H54 (cell line): ENCODE measurements around the gene UQCRQ.
A peak's percentile ranks its signal among the peaks of the same experiment; 100 is the strongest.
"Not testable (repeated sequence)": the region's sequence is repeated elsewhere in the genome, so short reads cannot be mapped to it uniquely, and the experiment has no call there.

ENCODE experiments used
- DNase-seq: peaks from one replicate; pipeline ENCODE4 v3.0.0; 2011; ENCODE audit warnings: low spot score, mixed read lengths; ENCODE audit not compliant: insufficient read length
- FAIRE-seq: peaks from 3 replicates; lab custom pipeline; 2011; peaks lifted over from hg19 to GRCh38; lab: Jason Lieb, UNC
- POLR2A ChIP-seq: IDR thresholded peaks from 2 replicates; pipeline ENCODE4 v1.6.1; 2011; ENCODE audit warnings: low read depth, mild to moderate bottlenecking, low read length

Gene UQCRQ

DNA sequence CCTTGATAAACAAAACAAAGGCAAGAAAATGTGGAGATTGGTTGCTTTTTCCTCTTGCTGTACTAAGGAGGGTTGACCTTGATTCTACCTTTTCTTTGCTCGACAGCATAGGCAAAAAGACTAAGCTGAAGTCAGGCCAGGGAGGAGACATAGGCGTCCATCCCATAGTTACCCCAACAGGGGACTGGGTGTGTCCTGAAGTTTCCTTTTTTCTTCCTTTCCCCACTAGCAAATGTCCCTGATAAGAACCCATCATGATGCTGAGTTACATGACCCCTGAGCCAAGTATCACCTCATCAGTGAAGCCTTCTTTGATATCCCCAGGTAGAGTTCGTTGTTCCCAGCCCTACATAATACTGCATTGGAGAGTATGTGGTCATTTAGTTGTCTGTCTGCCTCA is 26.1 kb upstream of the UQCRQ start:
- FAIRE-seq (no peak), DNase-seq (no peak)
- TF ChIP-seq POLR2A, result no peak

DNA sequence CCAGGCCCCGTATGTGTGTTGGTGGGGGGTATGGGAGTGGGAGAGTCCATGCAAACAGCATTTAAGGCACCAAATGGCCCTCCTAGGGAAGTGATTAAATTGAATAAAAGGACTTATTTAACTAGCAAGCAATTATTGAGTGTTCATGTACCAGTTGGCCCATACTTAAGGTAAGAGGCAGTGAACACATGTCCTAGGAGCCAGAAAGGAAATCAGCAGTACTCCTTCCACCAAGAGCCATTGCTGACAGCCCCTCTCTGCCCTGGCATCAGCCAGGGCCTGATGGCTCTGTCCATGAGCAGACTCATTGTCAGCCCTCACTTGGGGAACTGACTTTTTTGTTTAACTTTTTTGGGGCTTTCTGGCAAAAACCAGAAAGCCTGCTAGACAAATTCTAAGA is 25.5 kb upstream of the UQCRQ start:
- TF ChIP-seq POLR2A, result no peak
- DNase-seq (no peak), FAIRE-seq (no peak)

DNA sequence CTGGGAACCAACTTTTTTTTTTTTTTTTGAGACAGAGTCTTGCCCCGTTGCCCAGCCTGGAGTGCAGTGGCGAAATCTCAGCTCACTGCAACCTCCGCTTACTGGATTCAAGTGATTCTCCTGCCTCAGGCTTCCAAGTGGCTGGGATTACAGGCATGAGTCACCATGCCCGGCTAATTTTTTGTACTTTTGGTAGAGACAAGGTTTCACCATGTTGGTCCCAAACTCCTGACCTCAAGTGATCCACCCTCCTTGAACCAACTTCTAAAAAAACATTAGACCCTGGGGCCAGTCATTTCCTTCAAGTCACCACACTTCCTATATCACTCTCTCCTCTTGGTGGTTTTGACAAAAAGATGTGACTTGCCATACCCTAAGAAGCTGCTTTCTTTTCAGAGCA is 25.1 kb upstream of the UQCRQ start:
- no peak for DNase-seq
- no peak for TF ChIP-seq POLR2A
- FAIRE-seq, result no peak

DNA sequence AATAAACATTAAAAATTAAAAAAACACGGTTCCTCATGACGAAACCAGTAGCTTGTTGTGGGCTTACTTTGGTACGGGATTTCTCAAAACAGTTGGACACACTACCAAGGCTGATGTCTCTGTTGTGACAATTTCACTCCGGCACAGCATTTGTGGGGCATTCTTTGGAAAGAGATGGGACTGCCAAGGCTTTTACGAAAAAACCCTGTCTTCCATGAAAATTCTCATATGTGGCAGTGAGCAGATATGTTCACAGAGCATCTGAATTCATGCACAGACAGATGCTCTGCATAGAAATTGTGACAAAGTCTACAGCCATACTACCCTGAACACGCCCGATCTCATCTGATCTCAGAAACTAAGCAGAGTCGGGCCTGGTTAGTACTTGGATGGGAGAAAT is 18.2 kb upstream of the UQCRQ start:
- FAIRE-seq (no peak), DNase-seq (no peak)
- TF ChIP-seq POLR2A, result no peak

DNA sequence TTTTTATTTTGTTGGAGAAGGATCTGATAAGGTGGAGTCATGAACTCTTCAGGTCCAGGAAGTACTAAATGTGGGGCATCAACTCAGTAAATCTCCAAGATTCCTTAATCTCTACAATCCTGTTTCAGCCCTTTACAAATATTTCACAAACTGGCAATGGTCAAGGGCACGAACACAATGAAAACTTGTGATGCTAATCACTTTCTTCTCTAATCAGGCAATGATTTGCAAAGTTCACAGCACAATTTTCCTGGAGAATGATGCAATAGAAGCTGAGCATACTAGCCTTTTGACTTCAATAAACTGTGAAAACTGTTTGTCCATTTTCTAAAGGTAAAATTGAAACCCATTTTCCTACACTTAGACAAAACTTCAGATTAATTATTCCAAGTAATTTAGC is 17.1 kb upstream of the UQCRQ start:
- no peak for TF ChIP-seq POLR2A
- FAIRE-seq, result no peak
- no peak for DNase-seq

DNA sequence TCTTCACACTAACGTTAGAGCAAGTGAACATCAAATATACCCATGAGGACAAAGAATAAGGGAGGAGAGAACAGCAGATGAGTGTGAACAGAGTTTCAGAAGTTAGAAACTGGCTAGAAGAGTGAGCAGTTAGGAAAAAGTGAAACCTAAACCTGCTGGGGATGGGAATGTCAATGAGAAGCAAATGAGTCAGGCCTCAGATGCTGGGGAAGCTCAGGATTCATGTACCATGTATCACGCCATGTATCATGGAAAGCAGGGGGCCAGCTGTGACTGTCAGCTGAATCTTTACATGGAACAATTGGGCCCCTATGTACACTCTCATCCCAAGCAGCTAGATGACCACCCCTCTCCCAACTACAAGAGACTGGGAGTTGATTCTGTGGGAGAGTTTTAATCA is 16.4 kb upstream of the UQCRQ start:
- FAIRE-seq (no peak), DNase-seq (no peak)
- no peak for TF ChIP-seq POLR2A

DNA sequence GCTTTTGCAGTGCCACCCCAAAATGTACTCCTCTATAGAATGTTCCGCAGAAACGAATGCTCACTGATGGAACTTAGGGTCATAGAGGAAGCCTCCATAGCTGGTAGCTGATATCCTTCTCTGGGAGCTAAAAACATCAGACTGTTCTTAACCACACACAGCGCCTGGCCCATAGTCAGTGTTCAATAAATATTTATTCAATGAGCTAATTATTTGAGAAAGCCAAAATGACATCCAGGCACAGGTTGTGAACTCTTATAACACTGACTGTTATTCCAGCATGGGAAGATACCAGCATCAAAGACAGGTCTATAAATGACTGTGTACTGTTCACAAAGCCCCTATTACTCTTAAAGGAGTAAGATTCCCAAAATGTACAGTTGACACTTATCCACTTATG is 13.1 kb upstream of the UQCRQ start:
- FAIRE-seq, result no peak
- no peak for DNase-seq

DNA sequence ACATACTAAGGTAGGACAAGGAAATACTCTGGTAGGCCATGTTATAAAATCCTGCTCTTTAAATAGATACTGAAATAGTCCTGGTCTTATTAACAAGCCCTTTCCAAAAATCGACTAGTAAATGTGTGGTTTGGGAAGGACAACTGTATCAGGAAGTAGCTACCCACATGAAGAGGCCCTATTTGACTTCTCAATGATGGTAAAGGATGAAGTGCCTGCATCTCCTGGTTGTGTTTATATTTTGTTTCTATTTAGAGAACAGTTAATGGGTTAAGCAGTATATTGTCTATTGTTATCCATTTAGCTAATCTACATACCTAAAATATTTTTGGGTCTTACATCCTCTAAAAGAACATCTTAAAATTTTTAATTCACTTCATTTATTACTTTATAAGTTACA is 12.7 kb upstream of the UQCRQ start:
- FAIRE-seq (no peak), DNase-seq (no peak)
- TF ChIP-seq POLR2A, result no peak

More for the DNA sequence above, 13.1 kb upstream of the UQCRQ start:
- TF ChIP-seq POLR2A, result no peak

DNA sequence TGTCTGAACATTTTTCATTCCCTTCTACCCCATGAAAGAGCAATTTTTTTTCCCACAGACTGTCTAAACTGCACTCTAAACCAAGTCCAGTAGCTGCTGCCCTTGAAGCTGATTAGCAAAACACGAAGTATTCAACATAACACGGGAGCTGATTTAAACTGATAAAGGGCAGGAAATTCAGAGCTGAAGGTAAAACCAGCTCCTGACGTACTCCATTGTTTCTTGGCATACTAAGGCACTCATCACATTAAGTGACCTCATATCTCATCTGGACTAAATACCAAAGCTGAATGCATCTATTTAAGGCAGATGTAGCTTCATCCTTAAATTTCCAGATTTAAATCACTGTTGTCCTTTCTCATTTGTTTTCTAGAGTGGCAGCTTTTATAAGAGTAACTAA is 12.1 kb upstream of the UQCRQ start:
- DNase-seq, result no peak
- no peak for FAIRE-seq

DNA sequence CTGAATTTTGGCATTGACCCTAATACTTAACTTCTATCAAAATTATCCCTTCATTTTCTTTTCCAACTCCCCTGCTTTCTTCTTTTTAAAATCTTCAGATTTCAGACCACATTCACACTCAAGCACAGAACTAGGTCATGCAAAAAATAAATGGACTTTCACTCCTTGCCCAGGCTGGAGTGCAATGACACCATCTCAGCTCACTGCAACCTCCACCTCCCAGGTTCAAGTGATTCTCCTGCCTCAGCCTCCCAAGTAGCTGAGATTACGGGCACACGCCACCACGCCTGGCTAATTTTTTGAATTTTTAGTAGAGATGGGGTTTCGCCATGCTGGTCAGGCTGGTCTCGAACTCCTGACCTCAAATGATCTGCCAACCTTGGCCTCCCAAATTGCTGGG is 11.4 kb upstream of the UQCRQ start:
- not testable (repeated sequence) for DNase-seq, FAIRE-seq

More for the DNA sequence above, 12.1 kb upstream of the UQCRQ start:
- no peak for TF ChIP-seq POLR2A

DNA sequence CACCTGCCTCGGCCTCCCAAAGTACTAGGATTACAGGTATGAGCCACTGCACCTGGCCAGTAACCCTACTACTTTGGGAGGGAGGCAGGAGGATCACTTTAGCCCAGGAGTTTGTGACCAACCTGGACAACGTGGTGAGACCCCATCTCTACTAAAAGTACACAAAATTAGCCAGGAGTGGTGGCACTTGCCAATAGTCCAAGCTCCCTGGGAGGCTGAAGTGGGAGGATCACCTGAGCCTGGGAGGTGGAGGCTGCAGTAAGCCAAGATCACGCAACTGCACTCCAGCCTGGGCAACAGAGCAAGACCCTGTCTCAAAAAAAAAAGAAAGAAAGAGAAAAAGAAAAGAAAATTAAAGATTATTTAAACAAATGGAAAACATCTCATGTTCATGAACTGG is 10.4 kb upstream of the UQCRQ start:
- DNase-seq (no peak), FAIRE-seq (no peak)
- no peak for TF ChIP-seq POLR2A

DNA sequence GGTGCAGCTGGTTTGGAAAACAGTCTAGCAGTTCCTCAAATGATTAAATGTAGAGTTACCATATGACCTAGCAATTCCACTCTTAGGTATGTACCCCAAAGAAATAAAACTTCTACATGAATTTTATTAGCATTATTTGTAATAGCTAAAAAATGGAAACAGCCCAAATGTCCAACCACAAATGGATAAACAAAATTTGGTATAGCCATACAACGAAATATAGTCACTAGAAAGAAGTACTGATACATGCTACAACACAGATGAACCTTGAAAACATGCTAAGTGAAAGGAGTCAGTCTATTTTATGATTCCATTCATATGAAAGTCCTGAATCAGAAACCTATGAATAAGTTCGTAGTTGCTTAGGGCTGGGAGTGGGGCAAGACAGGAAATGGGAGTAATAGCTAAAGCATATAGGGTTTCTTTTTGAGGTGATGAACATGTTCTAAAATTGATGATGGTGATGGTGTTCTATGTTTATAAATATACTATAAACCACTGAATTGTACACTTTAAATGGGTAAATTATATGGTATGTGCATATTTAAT is 6.5 kb upstream of the UQCRQ start:
- no peak for DNase-seq
- FAIRE-seq, result peak; percentile 20
- no peak for TF ChIP-seq POLR2A

DNA sequence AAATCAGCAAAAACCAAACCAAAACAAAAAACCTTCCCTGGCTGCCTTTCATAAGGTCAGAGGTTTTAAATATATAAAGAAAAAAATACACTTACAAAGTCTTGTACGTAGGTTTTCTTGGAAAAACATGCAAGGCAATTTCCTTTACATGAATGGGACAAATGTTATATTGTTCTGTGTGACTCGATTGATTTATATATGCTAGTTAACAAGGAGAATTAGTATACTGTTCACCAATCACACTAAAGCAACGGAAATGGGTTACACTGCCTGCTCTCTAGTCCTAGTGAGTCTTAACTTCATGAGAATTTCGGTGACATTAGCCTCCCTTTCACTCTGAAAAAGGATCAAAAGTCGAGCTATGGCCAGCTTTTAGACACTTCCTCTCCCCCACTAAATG is 5.7 kb upstream of the UQCRQ start:
- FAIRE-seq (no peak), DNase-seq (no peak)
- no peak for TF ChIP-seq POLR2A

DNA sequence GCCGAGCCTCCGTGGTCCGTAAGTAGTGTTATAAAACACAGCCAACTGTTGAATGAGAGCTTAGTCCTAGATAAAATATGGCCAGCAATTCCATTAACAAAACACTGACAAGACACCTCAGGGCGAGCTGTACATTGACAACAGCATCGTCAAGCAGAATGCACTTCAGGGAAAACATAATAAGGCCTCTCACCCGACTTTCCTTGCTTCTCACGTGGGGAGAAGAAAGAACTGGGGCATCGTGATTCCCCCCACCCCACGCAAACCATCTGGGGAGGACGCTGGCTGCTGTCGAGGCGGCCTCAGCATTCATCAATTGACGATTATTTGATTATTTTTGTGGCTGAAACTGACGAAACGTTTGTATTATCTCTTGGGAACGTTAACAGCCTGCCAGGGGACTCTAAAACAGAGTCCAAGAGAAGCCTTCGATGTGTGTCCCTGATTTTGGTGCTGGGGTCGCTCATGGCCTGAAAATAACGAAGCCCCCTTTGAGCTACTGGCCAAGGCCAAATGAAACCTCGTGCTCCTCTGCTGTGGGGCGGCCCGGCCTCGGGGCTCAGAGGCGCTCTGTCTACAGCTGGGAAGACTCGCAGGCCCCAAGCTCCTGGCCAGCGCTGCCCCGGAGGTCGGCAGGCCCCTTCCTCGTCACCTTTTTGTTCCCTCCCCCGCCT is 637 bp upstream of the UQCRQ start:
- DNase-seq (no peak), FAIRE-seq (no peak)
- no peak for TF ChIP-seq POLR2A

DNA sequence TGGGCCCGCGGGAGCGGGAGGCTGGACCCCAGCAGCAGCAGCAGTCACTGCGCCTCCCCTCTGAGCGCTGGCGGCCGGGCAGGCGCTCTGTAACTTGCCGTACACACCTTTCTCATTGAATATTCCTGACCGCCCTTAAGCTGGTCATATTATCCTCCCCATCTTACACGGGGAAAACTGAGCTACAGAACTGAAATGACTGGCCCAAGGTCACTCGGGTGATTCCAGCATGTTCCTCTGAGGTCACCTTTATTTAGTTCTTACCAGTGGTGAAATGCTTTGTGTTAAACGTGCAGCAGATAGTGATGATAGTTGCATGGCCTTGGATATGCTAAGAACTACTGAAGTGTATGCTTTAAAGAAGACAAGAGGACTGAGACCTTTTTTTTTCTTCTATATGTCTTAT is 607 bp downstream of the UQCRQ start:
- no peak for TF ChIP-seq POLR2A
- no peak for DNase-seq
- FAIRE-seq, result no peak
